ENCODE data around the gene SMC5. TPM values are rescaled to one million over a fixed set of nuclear protein-coding genes. Genes with fewer than 3 reads are reported as not detected.
A peak's percentile ranks its signal among the peaks of the same experiment; 100 is the strongest.

Gene SMC5
- total RNA-seq = 29.7 TPM

GRCh38 chr9:70258692-70259511 is at the start of gene SMC5:
Gene SMC5 (plus strand): TSS chr9:70258978. CDS start chr9:70259079, 101 bp downstream.
- peak in 1 of 2 donors; percentile 94 for DNase-seq (ENCODE audit: extremely low spot score in 2 of 2)
- intact Hi-C loops (cut with DNase I) = no loop called here

GRCh38 chr9:70217029-70217428 is 41.7 kb upstream of the SMC5 start:
- no peak for TF ChIP-seq POLR2A (IDR thresholded peaks at IDR 0.05)
- TF ChIP-seq POLR2AphosphoS5 (IDR thresholded peaks at IDR 0.05; ENCODE audit: insufficient read depth in 1 of 2, low read depth in 1 of 2) = no peak
- TF ChIP-seq, protein P1, sequence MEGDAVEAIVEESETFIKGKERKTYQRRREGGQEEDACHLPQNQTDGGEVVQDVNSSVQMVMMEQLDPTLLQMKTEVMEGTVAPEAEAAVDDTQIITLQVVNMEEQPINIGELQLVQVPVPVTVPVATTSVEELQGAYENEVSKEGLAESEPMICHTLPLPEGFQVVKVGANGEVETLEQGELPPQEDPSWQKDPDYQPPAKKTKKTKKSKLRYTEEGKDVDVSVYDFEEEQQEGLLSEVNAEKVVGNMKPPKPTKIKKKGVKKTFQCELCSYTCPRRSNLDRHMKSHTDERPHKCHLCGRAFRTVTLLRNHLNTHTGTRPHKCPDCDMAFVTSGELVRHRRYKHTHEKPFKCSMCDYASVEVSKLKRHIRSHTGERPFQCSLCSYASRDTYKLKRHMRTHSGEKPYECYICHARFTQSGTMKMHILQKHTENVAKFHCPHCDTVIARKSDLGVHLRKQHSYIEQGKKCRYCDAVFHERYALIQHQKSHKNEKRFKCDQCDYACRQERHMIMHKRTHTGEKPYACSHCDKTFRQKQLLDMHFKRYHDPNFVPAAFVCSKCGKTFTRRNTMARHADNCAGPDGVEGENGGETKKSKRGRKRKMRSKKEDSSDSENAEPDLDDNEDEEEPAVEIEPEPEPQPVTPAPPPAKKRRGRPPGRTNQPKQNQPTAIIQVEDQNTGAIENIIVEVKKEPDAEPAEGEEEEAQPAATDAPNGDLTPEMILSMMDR (IDR thresholded peaks at IDR 0.05) = no peak
- no peak overlapping the region for H3K27ac ChIP-seq
- peaks cover 4% of the 10 kb centered on the region for H3K9me3 ChIP-seq
- DNase-seq (ENCODE audit: extremely low spot score in 2 of 2) = no peak
- no peak overlapping the region for H3K4me3 ChIP-seq
- intact Hi-C loops (cut with DNase I) = no loop called here
- H3K36me3 ChIP-seq = peaks cover 0 to 6% of the 10 kb centered on the region in 2 donors
- H3K27me3 ChIP-seq = no peaks in the 10 kb centered on the region
- no peaks in the 10 kb centered on the region for H3K4me1 ChIP-seq

More at GRCh38 chr9:70258692-70259511, at the start of gene SMC5:
- Histone ChIP-seq H3K9me3 (no peaks in the 10 kb centered on the region), H3K4me3 (peak within 1 kb of the TSS; percentile 93 to 95), H3K36me3 (no peaks in the 10 kb centered on the region), H3K27ac (peak within 1 kb of the TSS; percentile 96), H3K4me1 (peaks cover 74% of the 10 kb centered on the region), H3K27me3 (no peaks in the 10 kb centered on the region)
- TF ChIP-seq POLR2AphosphoS5 (IDR thresholded peaks at IDR 0.05; ENCODE audit: insufficient read depth in 1 of 2, low read depth in 1 of 2) (peak; percentile 27 to 98), POLR2A (IDR thresholded peaks at IDR 0.05) (peak; percentile 32 to 96)
- TF ChIP-seq, protein P1 (IDR thresholded peaks at IDR 0.05) = no peak

DNA sequence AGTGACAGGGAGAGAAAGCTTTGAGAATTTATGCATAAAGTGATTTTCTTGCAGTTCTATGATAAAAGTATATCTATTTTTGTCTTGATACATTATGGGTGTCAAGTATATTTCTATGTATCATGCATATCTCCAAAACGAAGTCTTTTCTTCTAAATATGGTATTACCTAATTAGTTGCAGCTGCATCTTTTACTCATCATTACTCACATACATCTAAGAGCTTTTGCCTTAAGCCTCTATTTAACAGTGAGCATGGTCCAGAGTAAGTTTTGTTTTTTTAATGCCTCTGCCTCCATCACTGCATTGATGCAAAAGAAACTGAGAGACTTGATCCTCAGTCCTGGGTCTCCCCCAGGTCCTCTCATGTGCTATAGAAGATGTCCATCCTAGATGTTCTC is 40.0 kb upstream of the SMC5 start:
- peaks cover 0 to 5% of the 10 kb centered on the region in 2 donors for H3K36me3 ChIP-seq
- H3K9me3 ChIP-seq = no peaks in the 10 kb centered on the region
- H3K27ac ChIP-seq = no peak overlapping the region
- no peaks in the 10 kb centered on the region for H3K27me3 ChIP-seq
- TF ChIP-seq, protein P1 (IDR thresholded peaks at IDR 0.05) = no peak
- TF ChIP-seq POLR2A (IDR thresholded peaks at IDR 0.05) = no peak
- TF ChIP-seq POLR2AphosphoS5 (IDR thresholded peaks at IDR 0.05; ENCODE audit: insufficient read depth in 1 of 2, low read depth in 1 of 2) = no peak
- H3K4me1 ChIP-seq = no peaks in the 10 kb centered on the region
- no peak for DNase-seq (ENCODE audit: extremely low spot score in 2 of 2)
- intact Hi-C loops (cut with DNase I) = no loop called here
- H3K4me3 ChIP-seq = no peak overlapping the region

GRCh38 chr9:70220216-70220615 is 38.6 kb upstream of the SMC5 start:
- Histone ChIP-seq H3K4me3 (no peak overlapping the region), H3K27me3 (no peaks in the 10 kb centered on the region), H3K4me1 (no peaks in the 10 kb centered on the region), H3K36me3 (no peaks in the 10 kb centered on the region), H3K9me3 (no peaks in the 10 kb centered on the region), H3K27ac (no peak overlapping the region)
- DNase-seq (ENCODE audit: extremely low spot score in 2 of 2) = no peak
- no peak for TF ChIP-seq POLR2AphosphoS5 (IDR thresholded peaks at IDR 0.05; ENCODE audit: insufficient read depth in 1 of 2, low read depth in 1 of 2)
- TF ChIP-seq, protein P1 (IDR thresholded peaks at IDR 0.05) = no peak
- no peak for TF ChIP-seq POLR2A (IDR thresholded peaks at IDR 0.05)
- intact Hi-C loops (cut with DNase I) = no loop called here

- intact Hi-C loops (cut with DNase I) = no loop called here
Observed at GRCh38 chr9:70222354-70222753, 36.4 kb upstream of the SMC5 start.

More at GRCh38 chr9:70222354-70222753, 36.4 kb upstream of the SMC5 start:
- no peaks in the 10 kb centered on the region for H3K9me3 ChIP-seq
- H3K4me1 ChIP-seq = no peaks in the 10 kb centered on the region
- no peak overlapping the region for H3K27ac ChIP-seq
- H3K27me3 ChIP-seq = no peaks in the 10 kb centered on the region
- H3K36me3 ChIP-seq = no peaks in the 10 kb centered on the region
- no peak overlapping the region for H3K4me3 ChIP-seq
- DNase-seq (ENCODE audit: extremely low spot score in 2 of 2) = no peak
- no peak for TF ChIP-seq POLR2A (IDR thresholded peaks at IDR 0.05)
- no peak for TF ChIP-seq POLR2AphosphoS5 (IDR thresholded peaks at IDR 0.05; ENCODE audit: insufficient read depth in 1 of 2, low read depth in 1 of 2)
- TF ChIP-seq, protein P1 (IDR thresholded peaks at IDR 0.05) = no peak

All from vagina (tissue), 2 donors.